CD4-positive, alpha-beta T cell treated with Interleukin-21 for 1 hour (primary cell): ENCODE data around the gene C2orf81.
"Not testable (repeated sequence)": the region's sequence is repeated elsewhere in the genome, so short reads cannot be mapped to it uniquely, and the experiment has no call there.

Experiments
- DNase-seq: peaks from one replicate; pipeline ENCODE4 v3.0.0-alpha.2; 2020

The C2orf81 gene

DNA sequence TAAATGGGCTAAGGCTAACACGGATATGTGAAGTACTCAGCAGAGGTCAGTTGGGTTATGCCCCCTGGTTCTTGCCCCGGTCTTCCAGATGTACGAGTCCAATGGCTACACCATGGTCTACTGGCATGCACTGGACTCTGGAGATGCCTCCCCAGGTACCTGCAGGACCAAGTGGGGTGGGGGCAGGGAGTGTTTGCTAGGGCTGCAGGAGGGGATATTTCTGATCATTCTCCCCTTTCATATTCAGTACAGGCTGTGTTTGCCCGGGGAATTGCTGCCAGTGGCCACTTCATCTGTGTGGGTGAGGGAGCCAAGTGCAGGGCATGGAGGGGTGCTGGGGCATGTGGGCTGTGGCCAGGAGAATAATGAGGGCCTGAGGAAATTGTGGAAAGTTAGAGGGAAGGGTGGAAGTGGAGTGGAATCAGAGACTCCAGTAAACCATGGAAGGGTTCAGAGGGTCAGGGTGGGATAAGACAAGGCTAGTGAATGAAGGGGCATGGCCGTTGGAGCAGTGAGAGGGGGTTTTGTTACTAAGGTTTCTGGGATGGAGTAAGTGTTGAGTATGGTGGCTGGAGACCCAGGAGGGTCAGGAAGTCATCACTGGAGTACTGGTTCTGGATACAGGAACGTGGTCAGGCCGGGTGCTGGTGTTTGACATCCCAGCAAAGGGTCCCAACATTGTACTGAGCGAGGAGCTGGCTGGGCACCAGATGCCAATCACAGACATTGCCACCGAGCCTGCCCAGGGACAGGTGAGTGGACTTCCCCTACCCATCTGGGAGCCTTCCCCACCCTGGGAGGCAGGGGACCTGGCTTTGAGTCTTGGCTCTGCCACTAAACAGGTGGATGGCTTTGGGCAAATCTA is 2.0 kb upstream of the C2orf81 start:
- no peak for DNase-seq

- DNase-seq: not testable (repeated sequence)
Observed at GRCh38 chr2:74420443-74421103, 846 bp downstream of the C2orf81 start.

DNA sequence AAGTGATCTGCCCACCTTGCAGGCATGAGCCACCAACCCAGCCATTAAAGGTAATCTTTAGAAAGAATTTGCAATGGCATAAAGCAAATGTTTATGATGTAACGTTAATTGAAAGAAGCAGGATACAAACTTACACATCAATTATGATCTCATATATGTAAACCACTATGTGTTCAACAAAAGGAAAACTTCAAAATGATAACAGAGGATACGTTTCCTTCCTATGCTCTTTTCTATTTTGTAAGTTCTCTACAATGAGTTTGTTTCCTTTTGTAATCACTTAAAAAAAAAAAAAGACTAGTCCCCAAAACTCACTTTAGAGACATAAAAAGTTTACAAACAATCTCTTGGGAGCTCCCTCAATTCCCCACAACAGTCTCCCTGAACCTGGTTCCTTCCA is 1.4 kb downstream of the C2orf81 start:
- no peak for DNase-seq

GRCh38 chr2:74419345-74419744 is 2.1 kb downstream of the C2orf81 start:
- no peak for DNase-seq

DNA sequence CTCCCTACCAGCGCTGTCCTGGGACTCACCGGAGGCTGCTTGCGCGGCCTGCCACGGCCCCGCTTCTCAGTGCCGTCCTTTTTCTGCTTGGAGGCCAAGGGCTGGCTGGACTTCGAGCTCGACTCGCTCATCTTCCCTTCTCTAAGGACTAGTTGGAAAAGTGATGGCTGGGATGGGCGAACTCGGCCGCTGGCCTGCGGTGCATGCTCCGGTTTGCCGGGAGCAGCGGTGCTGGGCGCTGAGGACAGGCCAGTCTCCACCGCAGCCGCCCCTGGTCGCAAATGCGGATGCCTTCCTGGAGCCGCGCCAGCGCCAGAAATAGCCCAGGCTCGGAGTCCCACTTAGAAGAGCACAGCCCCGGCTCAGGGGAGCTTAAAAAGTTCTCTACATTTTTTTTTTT is 3.1 kb downstream of the C2orf81 start:
- DNase-seq: no peak

DNA sequence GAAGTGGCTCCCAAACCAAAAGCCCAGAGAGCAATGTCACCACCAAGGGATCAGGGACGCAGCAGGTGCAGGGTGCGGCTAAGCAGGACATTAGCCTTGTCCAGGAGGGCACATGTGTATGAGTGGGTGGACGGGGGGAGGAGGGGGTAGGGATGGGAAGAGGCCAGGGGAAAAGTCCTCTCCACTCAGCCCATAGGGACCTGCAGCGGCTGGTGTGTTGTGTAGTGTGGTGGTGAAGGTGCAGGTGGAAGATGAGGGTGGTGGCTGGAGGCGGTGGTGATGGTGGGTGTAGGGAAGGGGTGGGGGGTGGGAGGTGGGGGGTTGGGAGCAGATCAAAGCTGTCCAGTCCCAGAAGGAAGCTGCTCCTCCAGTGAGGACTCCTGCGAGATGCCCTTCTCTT is 3.7 kb downstream of the C2orf81 start:
- DNase-seq: no peak

- DNase-seq: no peak
Observed at GRCh38 chr2:74417197-74417596, 4.2 kb downstream of the C2orf81 start.

DNA sequence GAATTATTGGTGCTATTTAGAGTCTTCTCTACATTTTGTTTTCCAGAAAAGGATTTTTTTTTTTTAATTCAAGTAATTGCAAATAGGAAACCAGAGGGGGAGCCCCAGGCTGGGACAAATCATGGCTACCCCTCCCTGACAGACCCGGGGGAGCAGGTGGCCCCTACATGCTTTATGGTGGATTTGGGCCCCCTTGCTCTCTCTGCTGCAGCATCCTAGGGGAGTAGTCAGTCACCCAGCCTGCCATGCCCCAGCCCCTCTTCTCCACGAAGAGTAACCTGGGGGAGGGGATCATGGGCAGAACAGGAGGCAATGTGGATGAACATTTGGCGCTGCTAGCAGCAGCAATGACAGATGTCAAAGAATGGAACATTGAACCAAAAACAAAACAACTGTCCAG is 4.6 kb downstream of the C2orf81 start:
- no peak for DNase-seq

DNA sequence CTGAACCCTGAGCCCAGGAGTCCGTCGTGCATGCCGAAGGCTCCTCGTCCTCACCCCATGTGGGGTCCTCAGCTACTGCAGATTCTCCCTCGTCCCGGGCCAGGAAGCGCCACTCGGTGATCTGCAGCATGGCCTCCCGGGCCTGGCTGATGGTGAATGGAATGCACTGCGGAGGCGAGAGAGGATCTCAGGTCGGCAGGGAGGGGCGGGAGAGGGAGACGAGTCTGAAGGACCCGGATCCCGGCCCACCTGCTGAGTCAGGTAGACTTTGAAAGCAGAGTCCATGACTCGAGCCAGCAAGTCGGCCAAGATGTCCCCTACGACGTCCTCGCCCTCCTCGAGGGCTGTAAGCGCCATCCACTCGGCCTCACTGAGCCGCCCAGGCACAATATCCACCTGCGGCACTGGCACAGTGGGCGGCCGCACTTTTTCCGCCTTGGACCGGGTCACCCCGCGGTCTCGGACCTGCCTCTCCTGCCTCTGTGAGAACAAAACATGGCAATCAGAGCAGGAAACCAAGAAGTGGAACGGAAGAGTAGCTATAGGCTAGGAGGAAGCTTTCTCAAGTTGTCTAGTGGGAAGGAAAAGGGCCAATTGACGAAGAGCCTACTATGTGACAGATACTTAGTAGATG is 5.5 kb downstream of the C2orf81 start:
- DNase-seq: no peak

DNA sequence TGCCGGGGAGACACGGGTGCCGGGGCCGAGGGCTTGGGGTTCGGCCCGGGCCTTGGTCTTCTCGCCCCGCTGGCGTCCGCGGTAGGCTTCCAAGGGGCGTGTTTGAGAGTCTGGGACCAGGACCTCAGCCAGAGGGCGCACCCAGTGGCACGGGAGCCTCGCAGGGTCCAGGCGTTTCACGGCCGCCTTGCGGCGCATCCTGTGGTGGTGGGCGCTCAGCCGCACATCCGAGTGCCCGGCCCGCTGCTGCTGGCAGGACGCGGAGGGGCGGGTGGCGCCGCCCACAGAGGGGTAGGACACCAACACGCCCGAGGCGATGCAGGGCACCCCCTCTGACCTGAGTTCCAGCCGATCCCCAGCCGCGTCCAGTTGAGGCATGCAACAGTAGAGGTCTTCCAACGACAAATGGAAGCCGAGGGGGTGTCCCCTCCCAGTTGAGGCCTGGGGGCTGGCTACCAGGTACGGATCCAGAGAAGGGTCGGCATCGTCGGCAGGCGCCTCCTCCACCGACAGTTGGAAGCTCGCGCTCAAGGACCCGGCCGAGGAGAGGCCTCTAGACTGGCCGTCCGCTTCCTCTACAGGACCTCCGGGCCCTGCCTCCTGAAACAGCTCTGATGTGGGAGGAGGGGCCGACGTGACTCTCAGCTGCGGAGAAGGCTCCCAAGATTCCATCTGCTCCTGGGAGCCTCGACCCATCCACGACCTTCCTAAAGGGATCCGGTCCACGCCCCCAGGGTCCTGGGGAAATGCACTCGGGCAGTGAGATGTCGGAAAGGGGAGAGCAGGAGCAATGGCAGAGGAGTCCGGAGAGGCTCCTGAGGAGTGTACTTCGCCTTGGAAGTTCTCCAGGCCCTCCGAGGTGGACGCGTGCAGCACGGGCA is 6.3 kb downstream of the C2orf81 start:
- no peak for DNase-seq

GRCh38 chr2:74414441-74414840 is 7.0 kb downstream of the C2orf81 start:
- DNase-seq: no peak

GRCh38 chr2:74413001-74413698 is 8.3 kb downstream of the C2orf81 start:
- no peak for DNase-seq

GRCh38 chr2:74407682-74408081 is 13.7 kb downstream of the C2orf81 start:
- no peak for DNase-seq

DNA sequence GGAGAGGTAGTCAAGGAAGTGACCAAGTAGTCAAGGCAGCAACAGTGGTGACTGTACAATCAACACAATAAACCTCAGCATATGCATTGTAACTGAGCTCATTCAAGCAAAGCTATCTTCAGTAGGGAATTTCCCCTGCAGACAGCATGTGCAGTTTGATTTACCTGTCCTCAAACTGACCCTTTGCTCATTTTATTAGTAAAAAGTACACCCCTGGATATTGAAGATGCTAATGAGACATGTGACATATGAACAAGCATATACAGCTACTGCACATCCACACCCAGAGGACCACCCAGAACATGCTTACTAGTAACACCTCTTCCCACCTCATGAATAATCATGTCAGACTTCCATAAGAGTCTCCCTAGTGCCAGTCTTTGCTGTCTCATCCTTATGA is 15.4 kb downstream of the C2orf81 start:
- DNase-seq: no peak

DNA sequence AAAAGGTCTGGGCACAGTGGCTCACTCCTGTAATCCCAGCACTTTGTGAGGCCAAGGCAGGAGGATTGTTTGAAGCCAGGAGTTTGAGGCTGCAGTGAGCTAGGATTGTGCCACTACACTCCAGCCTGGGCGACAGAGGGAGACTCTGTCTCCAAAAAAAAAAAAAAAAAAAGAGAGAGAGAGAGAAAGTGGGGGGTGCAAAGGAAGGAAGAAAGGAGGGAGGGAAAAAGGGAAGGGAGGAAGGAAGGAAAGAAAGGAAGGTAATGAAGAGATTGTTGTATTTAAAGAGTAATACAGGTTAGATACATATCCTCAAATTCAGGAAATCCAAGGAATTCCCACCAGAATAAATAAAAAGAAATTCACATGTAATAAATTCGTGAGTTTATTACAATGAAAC is 19.5 kb downstream of the C2orf81 start:
- no peak for DNase-seq

GRCh38 chr2:74399785-74400184 is 21.6 kb downstream of the C2orf81 start:
- DNase-seq: peak; percentile 60

DNA sequence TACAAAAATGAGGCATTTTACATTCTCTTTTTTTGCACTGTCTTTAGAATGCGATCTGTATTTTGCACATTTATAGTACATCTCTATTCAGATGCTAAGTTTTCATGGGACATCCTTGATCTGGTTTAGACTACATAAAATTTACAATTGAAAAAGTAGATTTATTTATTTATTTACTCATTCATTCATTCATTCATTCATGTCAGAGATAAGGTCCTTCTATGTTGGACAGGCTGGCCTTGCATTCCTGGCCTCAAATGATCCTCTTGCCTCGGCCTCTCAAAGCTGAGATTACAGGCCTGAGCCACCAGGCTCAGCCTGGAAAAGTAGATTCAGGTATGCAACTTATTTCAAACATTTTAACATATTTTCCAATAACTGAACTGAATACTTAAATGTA is 25.3 kb downstream of the C2orf81 start:
- no peak for DNase-seq

GRCh38 chr2:74393525-74393924 is 27.9 kb downstream of the C2orf81 start:
- DNase-seq: no peak

DNA sequence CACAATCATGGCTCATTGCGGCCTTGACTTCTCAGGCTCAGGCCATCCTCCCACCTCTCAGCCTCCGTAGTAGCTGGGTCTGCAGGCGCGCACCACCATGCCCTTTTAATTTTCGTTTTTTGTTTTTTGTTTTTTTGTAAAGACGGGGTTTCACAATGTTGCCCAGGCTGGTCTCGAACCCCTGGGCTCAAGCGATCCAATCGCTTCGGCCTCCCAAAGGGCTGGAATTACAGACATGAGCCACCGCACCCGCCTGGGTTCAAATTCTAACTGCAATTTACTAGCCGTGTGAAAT is 29.0 kb downstream of the C2orf81 start:
- no peak for DNase-seq

DNA sequence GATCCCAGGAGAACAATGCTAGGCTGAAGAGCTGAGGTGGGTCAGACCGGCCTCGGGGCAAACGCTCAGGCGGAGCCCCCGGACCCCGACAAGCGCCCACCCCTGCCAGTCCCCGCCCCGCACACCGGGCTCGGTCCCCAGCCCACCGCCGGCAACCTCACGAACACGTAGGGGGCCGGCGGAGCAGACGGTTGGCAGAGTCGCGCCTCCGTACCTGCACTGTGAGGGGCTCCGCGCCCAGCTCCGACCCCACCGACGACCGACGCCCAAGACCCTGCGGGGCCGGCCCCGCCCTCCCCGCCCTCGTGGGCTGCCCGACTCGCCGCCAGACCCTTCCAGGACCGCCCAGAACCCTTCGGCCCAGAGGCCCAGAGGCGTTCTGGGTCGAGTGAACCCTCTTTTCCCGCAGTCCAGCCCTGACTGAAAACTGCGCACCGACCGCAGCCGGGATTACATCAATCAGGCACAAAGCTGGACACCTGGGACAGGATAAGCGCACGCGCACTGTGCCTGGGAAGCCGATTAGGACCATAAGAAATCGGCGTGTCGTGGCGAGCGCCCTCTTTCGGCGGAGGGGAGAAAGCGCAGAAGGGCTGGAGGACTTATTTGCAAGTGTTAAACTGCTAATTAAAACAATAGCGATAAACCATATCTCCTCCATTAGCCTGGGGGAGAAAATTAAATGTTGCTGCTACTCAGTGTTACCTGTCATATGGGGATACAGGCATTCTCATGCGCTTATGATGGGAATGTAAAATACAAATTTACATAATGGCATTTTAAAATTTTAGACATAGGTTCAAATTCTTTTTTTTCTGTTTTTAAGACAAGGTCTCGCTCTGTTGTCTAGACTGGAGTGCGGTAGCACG is 29.6 kb downstream of the C2orf81 start:
- DNase-seq: peak; percentile 96

DNA sequence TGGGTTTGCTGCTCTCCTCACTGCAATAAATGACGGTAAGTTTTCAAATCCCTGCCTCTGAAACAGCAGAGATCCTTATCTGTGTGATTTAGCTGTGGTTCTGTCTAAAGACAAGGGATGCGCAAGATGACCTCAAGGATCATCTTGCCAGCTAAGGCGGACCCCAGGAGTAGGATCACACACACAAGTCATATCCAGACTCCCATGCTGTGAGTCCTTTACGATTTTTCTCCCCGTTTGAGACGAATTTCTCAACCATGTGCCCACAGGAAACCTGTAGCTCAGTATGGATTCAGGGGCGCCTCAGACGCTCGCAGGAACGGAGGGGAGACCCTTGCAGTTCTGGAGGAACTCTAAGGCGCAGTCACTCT is 30.2 kb downstream of the C2orf81 start:
- no peak for DNase-seq

DNA sequence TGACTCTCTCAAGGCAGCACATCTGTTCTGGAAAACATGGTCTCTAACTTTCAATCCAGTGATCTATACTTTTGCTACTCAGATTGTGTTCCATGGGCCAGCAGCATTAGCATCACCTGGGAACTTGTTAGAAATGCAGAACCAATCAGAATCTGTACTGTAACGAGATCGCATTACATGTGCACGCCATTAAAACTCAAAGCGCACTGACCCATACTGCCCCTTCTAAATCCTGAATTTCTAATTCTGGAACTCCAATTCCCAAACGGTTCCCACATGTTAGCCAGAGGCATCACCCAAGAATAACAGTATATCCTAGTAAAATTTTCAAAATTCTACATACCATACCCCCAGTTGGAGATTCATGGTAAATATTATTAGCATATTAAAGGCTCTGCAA is 30.8 kb downstream of the C2orf81 start:
- DNase-seq: no peak
